HS-5 (cell line): Measurements from ENCODE around the gene ANKRD28.
A peak's percentile ranks its signal among the peaks of the same experiment; 100 is the strongest.
"Not testable (repeated sequence)": the region's sequence is repeated elsewhere in the genome, so short reads cannot be mapped to it uniquely, and the experiment has no call there.

Experiments
- DNase-seq: peaks from one replicate; pipeline ENCODE4 v3.0.0-alpha.2; 2012; ENCODE audit warnings: low read depth

The ANKRD28 gene

GRCh38 chr3:15797642-15798303, at the start of gene ANKRD28:
ANKRD28 (minus strand) TSS chr3:15797979; CDS start chr3:15796521, 1,458 bp downstream.
- DNase-seq = peak; percentile 97

GRCh38 chr3:15847239-15847638, 49.5 kb upstream of the ANKRD28 start:
- DNase-seq = no peak

- DNase-seq = no peak
These were observed 48.8 kb upstream of the ANKRD28 start for GRCh38 chr3:15846606-15847005.

GRCh38 chr3:15845475-15845874, 47.7 kb upstream of the ANKRD28 start:
- no peak for DNase-seq

- DNase-seq = no peak
These were observed 47.1 kb upstream of the ANKRD28 start for GRCh38 chr3:15844889-15845288.

GRCh38 chr3:15841091-15841973, 43.6 kb upstream of the ANKRD28 start:
- DNase-seq = not testable (repeated sequence)

- no peak for DNase-seq
These were observed 41.8 kb upstream of the ANKRD28 start for GRCh38 chr3:15839568-15839967.

- no peak for DNase-seq
These were observed 34.1 kb upstream of the ANKRD28 start for GRCh38 chr3:15831927-15832326.

- DNase-seq = no peak
These were observed 27.2 kb upstream of the ANKRD28 start for GRCh38 chr3:15825016-15825415.

GRCh38 chr3:15823092-15823491, 25.3 kb upstream of the ANKRD28 start:
- DNase-seq = no peak

GRCh38 chr3:15822281-15822680, 24.5 kb upstream of the ANKRD28 start:
- DNase-seq = no peak

GRCh38 chr3:15820911-15821310, 23.1 kb upstream of the ANKRD28 start:
- DNase-seq = peak; percentile 39

- DNase-seq = no peak
These were observed 21.8 kb upstream of the ANKRD28 start for GRCh38 chr3:15819576-15819975.

- DNase-seq = no peak
These were observed 21.3 kb upstream of the ANKRD28 start for GRCh38 chr3:15819043-15819442.

- DNase-seq = no peak
These were observed 17.9 kb upstream of the ANKRD28 start for GRCh38 chr3:15815696-15816095.

GRCh38 chr3:15813079-15813478, 15.3 kb upstream of the ANKRD28 start:
- DNase-seq = not testable (repeated sequence)

- no peak for DNase-seq
These were observed 14.4 kb upstream of the ANKRD28 start for GRCh38 chr3:15812183-15812582.

GRCh38 chr3:15810702-15811101, 12.9 kb upstream of the ANKRD28 start:
- no peak for DNase-seq

- DNase-seq = no peak
These were observed 11.5 kb upstream of the ANKRD28 start for GRCh38 chr3:15809313-15809712.

- DNase-seq = no peak
These were observed 11.0 kb upstream of the ANKRD28 start for GRCh38 chr3:15808679-15809310.

GRCh38 chr3:15805756-15806266, 8.0 kb upstream of the ANKRD28 start:
- DNase-seq = peak; percentile 75

- no peak for DNase-seq
These were observed 6.8 kb upstream of the ANKRD28 start for GRCh38 chr3:15804553-15805095.
